Stomach (tissue), 4 donors: ENCODE results near the gene SFXN5.

ENCODE experiments used
- CTCF ChIP-seq, 7 experiments: fragments of 450-650 bp in 4 of 7; fragments of 200-600 bp in 3 of 7; sonication (generic) in 3 of 7; IDR thresholded peaks; one replicate each; pipeline ENCODE4 v1.5.1; 2016 to 2019; ENCODE audit warnings: antibody characterized with exemption in 7 of 7, control low read depth in 2 of 7, mild to moderate bottlenecking in 1 of 7
- EP300 ChIP-seq: sonication (generic); formaldehyde crosslinking; IDR thresholded peaks from one replicate; pipeline ENCODE4 v1.6.1; 2017; ENCODE audit warnings: antibody characterized with exemption
- POLR2A ChIP-seq, 4 donors: fragments of 450-650 bp; IDR thresholded peaks; one replicate each; pipeline ENCODE4 v1.6.1; 2016; ENCODE audit warnings: antibody characterized with exemption in 4 of 4, control low read depth in 2 of 4, mild to moderate bottlenecking in 1 of 4, moderate library complexity in 1 of 4
- POLR2AphosphoS5 ChIP-seq, 3 donors: sonication (generic); formaldehyde crosslinking; IDR thresholded peaks; one replicate each; pipeline ENCODE4 v1.6.1; 2016; ENCODE audit warnings: antibody characterized with exemption in 3 of 3

DNA sequence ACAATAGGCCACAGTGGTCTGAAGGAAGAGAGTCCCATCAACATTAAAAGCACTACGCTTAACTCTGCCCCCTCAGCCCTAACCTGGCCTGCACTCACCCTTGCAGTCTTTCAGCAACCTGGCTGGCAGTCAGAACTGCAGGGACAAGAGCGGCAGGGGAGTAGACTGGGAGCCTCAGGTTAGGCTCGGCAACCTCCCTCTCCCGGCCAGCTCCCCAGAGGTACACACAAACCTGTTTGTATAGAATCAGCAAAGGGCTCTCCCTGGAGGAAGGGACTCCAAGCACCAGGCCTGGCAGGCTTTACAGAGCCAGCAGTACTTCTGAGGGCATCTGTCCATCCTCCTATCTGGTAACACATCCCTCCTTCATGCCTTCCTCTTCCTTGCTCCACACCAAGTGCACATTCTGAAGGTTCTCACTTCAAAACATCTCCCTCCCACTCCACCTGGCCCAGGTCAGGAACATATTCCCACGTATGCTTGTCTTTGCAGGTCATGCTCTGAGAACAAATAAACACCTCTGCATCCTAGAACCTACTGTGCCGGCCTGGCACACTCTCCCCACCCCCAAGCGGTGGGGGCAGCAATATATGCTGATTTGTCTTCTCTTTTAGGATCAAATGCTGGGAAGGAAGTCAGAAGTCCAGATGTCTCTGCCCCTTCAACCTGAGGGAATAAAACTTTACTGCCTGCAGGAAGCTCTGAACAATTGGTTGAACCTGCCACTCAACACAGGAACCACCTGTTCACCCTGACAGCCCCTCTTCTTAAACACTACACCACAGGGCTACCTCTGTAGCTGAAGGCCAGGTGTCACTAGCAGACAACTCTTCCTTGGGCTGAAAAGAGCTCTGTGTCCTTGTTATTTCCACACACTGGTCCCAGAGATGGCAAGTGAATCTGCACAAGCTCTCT is 12.6 kb upstream of the SFXN5 start:
- TF ChIP-seq CTCF (IDR thresholded peaks at IDR 0.05) (no peak), POLR2AphosphoS5 (IDR thresholded peaks at IDR 0.05) (no peak), POLR2A (IDR thresholded peaks at IDR 0.05) (no peak), EP300 (no peak)
